SK-N-MC (cell line): ENCODE results near the gene YEATS2.

ENCODE experiments used
- EZH2 ChIP-seq: fragments of 200-600 bp; sonication (generic); IDR thresholded peaks from one replicate; pipeline ENCODE4 v1.6.1; 2017; ENCODE audit warnings: antibody characterized with exemption
- POLR2AphosphoS5 ChIP-seq: IDR thresholded peaks from 2 replicates; pipeline ENCODE4 v1.6.1; 2012; ENCODE audit warnings: mild to moderate bottlenecking, low read depth, low read length, borderline replicate concordance

DNA sequence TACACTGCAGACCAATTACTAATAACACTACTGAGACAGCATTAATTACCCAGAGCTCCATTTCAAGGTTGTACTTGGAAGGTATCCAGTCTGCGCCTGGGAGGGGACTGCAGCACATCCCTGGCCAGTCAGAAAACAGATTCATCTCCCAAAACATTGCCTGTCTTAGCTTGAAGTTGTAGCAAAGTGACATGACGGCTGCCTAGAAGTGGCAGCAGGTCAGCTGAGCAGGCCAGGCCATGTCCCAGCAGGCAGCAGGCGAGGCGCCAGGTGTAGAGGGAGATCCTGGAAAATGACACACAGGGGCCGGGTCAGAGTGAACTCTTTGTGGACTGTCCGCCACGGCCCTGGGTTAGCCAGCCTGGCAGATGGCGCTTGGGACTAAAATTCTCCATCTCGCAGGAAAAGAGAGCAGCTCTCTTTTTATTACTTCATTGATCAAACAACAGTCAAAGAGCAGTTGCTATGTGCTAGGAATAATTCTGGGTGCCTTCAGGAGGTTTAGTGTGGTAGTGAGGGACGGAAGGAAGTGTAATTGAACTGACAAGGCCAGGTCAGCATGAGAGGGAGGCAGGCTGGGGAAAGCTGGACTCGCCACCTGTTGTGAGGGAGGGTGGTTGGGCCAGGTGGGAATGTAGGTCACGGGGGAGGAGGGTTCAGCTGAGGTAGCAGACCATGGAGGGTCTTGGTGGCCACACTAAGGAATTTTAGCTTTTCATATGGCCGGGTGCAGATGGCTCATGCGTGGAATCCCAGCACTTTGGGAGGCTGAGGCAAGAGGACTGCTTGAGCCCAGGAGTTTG lies 129.1 kb downstream of the YEATS2 start:
- TF ChIP-seq EZH2 (no peak), POLR2AphosphoS5 (no peak)
